Measurements from ENCODE around the gene RAB11FIP5.
A peak's percentile ranks its signal among the peaks of the same experiment; 100 is the strongest.

The RAB11FIP5 gene

GRCh38 chr2:73112026-73112912 lies 479 bp downstream of the RAB11FIP5 start (continued):
- TF ChIP-seq, protein P1, sequence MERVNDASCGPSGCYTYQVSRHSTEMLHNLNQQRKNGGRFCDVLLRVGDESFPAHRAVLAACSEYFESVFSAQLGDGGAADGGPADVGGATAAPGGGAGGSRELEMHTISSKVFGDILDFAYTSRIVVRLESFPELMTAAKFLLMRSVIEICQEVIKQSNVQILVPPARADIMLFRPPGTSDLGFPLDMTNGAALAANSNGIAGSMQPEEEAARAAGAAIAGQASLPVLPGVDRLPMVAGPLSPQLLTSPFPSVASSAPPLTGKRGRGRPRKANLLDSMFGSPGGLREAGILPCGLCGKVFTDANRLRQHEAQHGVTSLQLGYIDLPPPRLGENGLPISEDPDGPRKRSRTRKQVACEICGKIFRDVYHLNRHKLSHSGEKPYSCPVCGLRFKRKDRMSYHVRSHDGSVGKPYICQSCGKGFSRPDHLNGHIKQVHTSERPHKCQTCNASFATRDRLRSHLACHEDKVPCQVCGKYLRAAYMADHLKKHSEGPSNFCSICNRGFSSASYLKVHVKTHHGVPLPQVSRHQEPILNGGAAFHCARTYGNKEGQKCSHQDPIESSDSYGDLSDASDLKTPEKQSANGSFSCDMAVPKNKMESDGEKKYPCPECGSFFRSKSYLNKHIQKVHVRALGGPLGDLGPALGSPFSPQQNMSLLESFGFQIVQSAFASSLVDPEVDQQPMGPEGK (CRISPR knock-in tag; IDR thresholded peaks at IDR 0.05; ENCODE audit: borderline replicate concordance) = no peak
- no peak for TF ChIP-seq TCF4 (CRISPR knock-in tag; IDR thresholded peaks at IDR 0.05; ENCODE audit: borderline replicate concordance)
- no peak for TF ChIP-seq RARB (CRISPR knock-in tag; IDR thresholded peaks at IDR 0.05)
- no peak for TF ChIP-seq ARNTL (CRISPR knock-in tag; IDR thresholded peaks at IDR 0.05; ENCODE audit: borderline replicate concordance, low read depth)
- no peak for TF ChIP-seq ZNF8 (CRISPR knock-in tag; IDR thresholded peaks at IDR 0.05)
- TF ChIP-seq ZNF565 (CRISPR knock-in tag; conservative IDR thresholded peaks at IDR 0.05; ENCODE audit: low read depth) = no peak
- no peak for TF ChIP-seq TOX (CRISPR knock-in tag; IDR thresholded peaks at IDR 0.05; ENCODE audit: borderline replicate concordance)
- no peak for TF ChIP-seq ZC3H10 (CRISPR knock-in tag; IDR thresholded peaks at IDR 0.05)
- no peak for TF ChIP-seq ZFP30 (CRISPR knock-in tag; IDR thresholded peaks at IDR 0.05)

GRCh38 chr2:73111073-73112025 lies 1.4 kb downstream of the RAB11FIP5 start:
- peak; percentile 29 for ATAC-seq

GRCh38 chr2:73110168-73111072 lies 2.3 kb downstream of the RAB11FIP5 start:
- ATAC-seq = no peak
- TF ChIP-seq ZNF70 (CRISPR knock-in tag; IDR thresholded peaks at IDR 0.05) = no peak
- TF ChIP-seq GLIS3 (CRISPR knock-in tag; IDR thresholded peaks at IDR 0.05) = no peak

More at GRCh38 chr2:73111073-73112025, 1.4 kb downstream of the RAB11FIP5 start:
- TF ChIP-seq GLIS3 (CRISPR knock-in tag; IDR thresholded peaks at IDR 0.05) (no peak), OSR1 (CRISPR knock-in tag; IDR thresholded peaks at IDR 0.05) (no peak), ISL1 (CRISPR knock-in tag; IDR thresholded peaks at IDR 0.05) (no peak), CSDC2 (CRISPR knock-in tag; IDR thresholded peaks at IDR 0.05) (no peak), RARB (CRISPR knock-in tag; IDR thresholded peaks at IDR 0.05) (no peak), ZFP3 (CRISPR knock-in tag; IDR thresholded peaks at IDR 0.05) (no peak), ZNF8 (CRISPR knock-in tag; IDR thresholded peaks at IDR 0.05) (no peak), ZC3H10 (CRISPR knock-in tag; IDR thresholded peaks at IDR 0.05) (no peak)

GRCh38 chr2:73109431-73110167 lies 3.1 kb downstream of the RAB11FIP5 start:
- no peak for ATAC-seq

GRCh38 chr2:73107211-73107926 lies 5.4 kb downstream of the RAB11FIP5 start:
- no peak for ATAC-seq
- TF ChIP-seq BACH2 (CRISPR knock-in tag; IDR thresholded peaks at IDR 0.05; ENCODE audit: borderline replicate concordance) (no peak), CREB5 (CRISPR knock-in tag; IDR thresholded peaks at IDR 0.05; ENCODE audit: low read depth) (no peak), OSR1 (CRISPR knock-in tag; IDR thresholded peaks at IDR 0.05) (no peak), ISL1 (CRISPR knock-in tag; IDR thresholded peaks at IDR 0.05) (no peak), ZNF8 (CRISPR knock-in tag; IDR thresholded peaks at IDR 0.05) (no peak), PPARA (CRISPR knock-in tag; IDR thresholded peaks at IDR 0.05; ENCODE audit: borderline replicate concordance) (no peak), GLIS3 (CRISPR knock-in tag; IDR thresholded peaks at IDR 0.05) (no peak), ZFP3 (CRISPR knock-in tag; IDR thresholded peaks at IDR 0.05) (no peak), SNAI2 (CRISPR knock-in tag; IDR thresholded peaks at IDR 0.05) (no peak), ZC3H10 (CRISPR knock-in tag; IDR thresholded peaks at IDR 0.05) (no peak)

More at GRCh38 chr2:73109431-73110167, 3.1 kb downstream of the RAB11FIP5 start:
- TF ChIP-seq RARB (CRISPR knock-in tag; IDR thresholded peaks at IDR 0.05) (no peak), OSR1 (CRISPR knock-in tag; IDR thresholded peaks at IDR 0.05) (no peak), ZNF565 (CRISPR knock-in tag; conservative IDR thresholded peaks at IDR 0.05; ENCODE audit: low read depth) (no peak), ZNF8 (CRISPR knock-in tag; IDR thresholded peaks at IDR 0.05) (no peak)
